B cell (primary cell): ENCODE measurements around the gene POLD2. TPM values are rescaled to one million over a fixed set of nuclear protein-coding genes. Genes with fewer than 3 reads are reported as not detected.

ENCODE experiments used
- ATAC-seq: fragments of 200-7000 bp; cut with Tn5 transposase; one replicate; pipeline ENCODE4 v1.10.0; 2021; ENCODE audit warnings: low read depth, mild to moderate bottlenecking, moderate number of reproducible peaks, moderate library complexity
- CTCF ChIA-PET: fragments of 350-600 bp; sonication (Branson Sonifier 250); formaldehyde crosslinking; loops from one replicate; lab custom pipeline; 2021; ENCODE audit warnings: antibody characterized with exemption, inconsistent platforms; lab: Charles Lee
- POLR2A ChIA-PET: fragments of 350-600 bp; sonication (Branson Sonifier 250); formaldehyde crosslinking; loops from one replicate; lab custom pipeline; 2021; ENCODE audit warnings: antibody characterized with exemption; lab: Charles Lee
- DNase-seq: peaks from one replicate; pipeline ENCODE4 v3.0.0; 2013
- H2AFZ ChIP-seq: 2 replicates; pipeline ENCODE4 v1.6.1; 2012; ENCODE audit warnings: mild to moderate bottlenecking, low read depth, low read length; ENCODE audit not compliant: insufficient read depth, poor library complexity, severe bottlenecking
- H3K27ac ChIP-seq, 2 donors: 1 replicate in 1 of 2; 2 replicates in 1 of 2; pipeline ENCODE4 v1.5.1; 2012 to 2013; ENCODE audit warnings: low read length in 2 of 2, mild to moderate bottlenecking in 2 of 2, moderate library complexity in 1 of 2
- H3K27me3 ChIP-seq, 4 experiments: fragments of 200-600 bp in 1 of 4; sonication (generic) in 1 of 4; replicated peaks in 1 of 4; 1 replicate in 2 of 4; 2 replicates in 2 of 4; pipeline versions ENCODE4 v1.6.1 to v1.7.0; 2013 to 2016; ENCODE audit warnings: low read length in 3 of 4, mild to moderate bottlenecking in 2 of 4, mixed read lengths in 1 of 4, moderate library complexity in 1 of 4; ENCODE audit not compliant: insufficient read depth in 4 of 4, control insufficient read depth in 3 of 4; ENCODE audit errors: control extremely low read depth in 1 of 4
- H3K36me3 ChIP-seq, 2 experiments: replicated peaks in 1 of 2; 1 replicate in 1 of 2; 2 replicates in 1 of 2; pipeline versions ENCODE4 v1.6.1 to v1.7.1; 2013; ENCODE audit warnings: low read length in 1 of 2; ENCODE audit not compliant: insufficient read depth in 2 of 2, control insufficient read depth in 1 of 2; ENCODE audit errors: control extremely low read depth in 1 of 2, extremely low read depth in 1 of 2
- H3K4me1 ChIP-seq, 2 donors: fragments of 200-600 bp in 1 of 2; sonication (generic) in 1 of 2; 1 replicate in 1 of 2; 2 replicates in 1 of 2; pipeline versions ENCODE4 v1.5.1 to v1.6.1; 2013 to 2017; ENCODE audit warnings: low read length in 2 of 2; ENCODE audit not compliant: control insufficient read depth in 2 of 2, insufficient read depth in 2 of 2
- H3K4me2 ChIP-seq: replicated peaks from 2 replicates; pipeline ENCODE3; 2012; ENCODE audit warnings: mild to moderate bottlenecking, low read depth, low read length; ENCODE audit not compliant: poor library complexity, severe bottlenecking
- H3K4me3 ChIP-seq, 5 experiments: fragments of 200-600 bp in 1 of 5; sonication (generic) in 1 of 5; 1 replicate in 3 of 5; 2 replicates in 2 of 5; pipeline versions ENCODE4 v1.5.1 to v1.7.0; 2011 to 2016; ENCODE audit warnings: low read length in 4 of 5, mild to moderate bottlenecking in 4 of 5, low read depth in 2 of 5, control low read depth in 1 of 5, moderate library complexity in 1 of 5; ENCODE audit not compliant: insufficient read depth in 1 of 5; ENCODE audit errors: control extremely low read depth in 1 of 5, extremely low read depth in 1 of 5
- H3K79me2 ChIP-seq: fragments of 200-600 bp; sonication (generic); one replicate; pipeline ENCODE4 v1.6.0; 2016; ENCODE audit warnings: low read length; ENCODE audit not compliant: control insufficient read depth, insufficient read depth
- H3K9ac ChIP-seq: fragments of 200-600 bp; sonication (generic); 2 replicates; pipeline ENCODE4 v1.6.1; 2017; ENCODE audit warnings: mild to moderate bottlenecking, low read length, moderate library complexity
- H3K9me3 ChIP-seq, 3 donors: one replicate each; pipeline versions ENCODE4 v1.6.1 to v1.7.1; 2013; ENCODE audit warnings: low read length in 2 of 3; ENCODE audit not compliant: control insufficient read depth in 2 of 3, insufficient read depth in 1 of 3; ENCODE audit errors: control extremely low read depth in 1 of 3
- H4K20me1 ChIP-seq: 2 replicates; pipeline ENCODE4 v1.6.0; 2012; ENCODE audit warnings: mild to moderate bottlenecking, low read length; ENCODE audit not compliant: insufficient read depth, control insufficient read depth, poor library complexity, severe bottlenecking
- H3K27ac Mint-ChIP-seq: one replicate; pipeline ENCODE4 v1.8.0; 2021; ENCODE audit warnings: mixed read lengths
- H3K27me3 Mint-ChIP-seq: one replicate; pipeline ENCODE4 v1.8.0; 2021; ENCODE audit warnings: mixed read lengths
- H3K4me1 Mint-ChIP-seq: one replicate; pipeline ENCODE4 v1.8.0; 2021; ENCODE audit warnings: mixed read lengths
- H3K4me3 Mint-ChIP-seq: one replicate; pipeline ENCODE4 v1.8.0; 2021; ENCODE audit warnings: mixed read lengths
- H3K9me3 Mint-ChIP-seq: one replicate; pipeline ENCODE4 v1.8.0; 2022; ENCODE audit warnings: mixed read lengths; ENCODE audit not compliant: insufficient read depth
- CTCF ChIP-seq: fragments of 200-600 bp; IDR thresholded peaks from one replicate; pipeline ENCODE4 v1.8.0; 2022; ENCODE audit warnings: antibody characterized with exemption, mild to moderate bottlenecking
- EZH2 ChIP-seq: IDR thresholded peaks from 2 replicates; pipeline ENCODE4 v1.6.1; 2012; ENCODE audit warnings: borderline replicate concordance, low read depth, mild to moderate bottlenecking, moderate library complexity, low read length; ENCODE audit not compliant: insufficient read depth, poor library complexity, severe bottlenecking
- WGBS: methylation state at CpG from one replicate; pipeline ENCODE4 v1.1.5; 2013; ENCODE audit warnings: missing lambda C conversion rate; ENCODE audit not compliant: insufficient coverage; 5-methylcytosine and 5-hydroxymethylcytosine counted together
- intact Hi-C: fragments of 100-400 bp; cut with micrococcal nuclease; formaldehyde crosslinking; loops from one replicate; pipeline ENCODE4 v1.10.0; 2022
- polyA plus RNA-seq: library from polyadenylated mRNA; depleted of rRNA; stranded (reverse); fragments of >200 nt; gene quantifications from 2 replicates; pipeline ENCODE4 v1.2.3, GENCODE V29; 2012
- total RNA-seq, 2 donors: library from RNA; stranded (reverse); fragments of 120-200 nt in 1 of 2; gene quantifications; 1 replicate in 1 of 2; 2 replicates in 1 of 2; pipeline versions ENCODE4 v1.2.3 to v1.2.4, GENCODE V29; 2013 to 2022

Gene POLD2
- total and polyA plus RNA-seq, 2 donors (not counting 1 experiment from before 2014, with no cell fraction given) = 73.6 to 86.7 TPM

DNA sequence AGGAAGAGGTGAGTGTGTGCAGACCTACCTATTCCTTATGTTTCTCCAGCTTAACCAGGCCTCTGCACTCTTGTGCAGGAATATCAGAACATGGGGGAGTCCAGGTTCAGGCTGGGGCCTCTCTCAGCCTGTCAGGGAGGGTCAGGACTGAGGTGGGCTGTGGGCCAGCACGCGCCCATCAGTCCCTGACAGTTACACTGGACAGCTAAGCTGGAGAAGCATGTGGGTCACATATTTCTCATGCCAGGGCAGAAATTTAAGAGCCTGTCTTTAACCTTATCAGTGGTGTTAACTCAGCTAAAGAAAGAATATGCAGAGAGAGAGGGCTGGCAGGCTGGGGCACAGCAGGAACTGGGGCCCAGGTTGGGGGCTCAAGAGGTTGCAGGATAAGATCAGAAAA is 8.7 kb upstream of the POLD2 start:
- H3K4me1 ChIP-seq = no peaks in the 10 kb centered on the region
- WGBS = 100% methylated on average over 2 of the region's 2 CpGs
- no peaks in the 10 kb centered on the region for H4K20me1 ChIP-seq
- H2AFZ ChIP-seq = no peak overlapping the region
- H3K4me2 ChIP-seq = no peak overlapping the region
- DNase-seq = no peak
- ChIA-PET CTCF (interaction anchor here (1.3 kb wide), 1 partner anchor 65 kb away, joined by 3 read pairs; no protein-coding TSS in a partner anchor), POLR2A (no interaction called here)
- Mint-ChIP-seq H3K9me3 (peaks cover 3% of the 10 kb centered on the region), H3K4me1 (no peaks in the 10 kb centered on the region), H3K27ac (no peak overlapping the region), H3K27me3 (no peaks in the 10 kb centered on the region), H3K4me3 (no peak overlapping the region)
- no peaks in the 10 kb centered on the region for H3K79me2 ChIP-seq
- H3K9ac ChIP-seq = no peak overlapping the region
- H3K9me3 ChIP-seq = peaks cover 3 to 9% (median 8%) of the 10 kb centered on the region in 3 donors
- intact Hi-C loops = no loop called here
- H3K27me3 ChIP-seq = peaks cover 0 to 3% (median 0%) of the 10 kb centered on the region in 4 experiments
- no peak for TF ChIP-seq EZH2
- TF ChIP-seq CTCF = no peak
- H3K27ac ChIP-seq = no peak overlapping the region
- no peak for ATAC-seq
- H3K36me3 ChIP-seq = no peaks in the 10 kb centered on the region
- no peak overlapping the region for H3K4me3 ChIP-seq

DNA sequence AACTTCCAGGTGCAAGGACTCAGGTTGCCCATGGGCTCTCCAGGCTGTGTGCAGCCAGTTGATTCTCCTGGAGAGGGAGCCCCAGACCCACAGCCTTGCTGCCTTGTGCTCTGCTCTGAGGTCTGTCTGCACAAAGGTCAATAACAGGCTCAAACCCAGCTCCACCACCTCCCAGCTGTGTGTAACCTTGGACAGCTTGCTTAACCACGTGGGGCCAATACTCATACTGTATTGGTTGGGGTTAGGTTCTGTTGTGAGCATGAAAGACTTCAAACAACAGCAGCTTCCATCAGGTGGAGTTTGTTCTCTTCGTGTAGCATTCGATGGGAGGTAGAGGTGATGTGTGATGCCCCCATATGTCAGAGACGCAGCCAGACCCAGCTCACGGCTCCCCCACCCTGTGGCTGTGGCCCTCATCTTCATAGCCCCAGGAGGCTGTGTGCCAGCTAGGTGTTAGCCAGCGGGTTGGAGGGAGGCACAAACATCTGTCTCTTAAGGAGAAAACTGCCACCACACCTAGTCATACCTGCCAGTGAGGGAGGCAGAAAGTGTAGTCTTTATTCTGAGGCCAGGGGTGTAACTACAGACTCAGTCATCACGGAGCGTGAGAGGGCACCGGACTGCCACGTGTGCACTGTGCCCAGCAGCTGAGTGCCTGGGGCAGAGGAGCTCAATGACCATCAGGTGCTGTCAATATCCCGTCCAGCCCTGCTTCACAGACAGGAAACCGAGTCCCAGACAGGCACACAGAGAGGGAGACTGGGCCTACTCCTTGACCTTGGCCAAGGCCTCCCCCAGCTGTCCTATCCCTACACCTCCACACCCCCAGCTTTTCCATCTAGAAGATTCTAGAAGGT is 8.1 kb upstream of the POLD2 start:
- Histone ChIP-seq H3K36me3 (no peaks in the 10 kb centered on the region), H3K9ac (no peak overlapping the region), H3K9me3 (peaks cover 3 to 9% (median 8%) of the 10 kb centered on the region in 3 donors), H3K4me3 (no peak overlapping the region), H3K27ac (no peak overlapping the region), H3K79me2 (no peaks in the 10 kb centered on the region), H3K27me3 (peaks cover 0 to 3% (median 0%) of the 10 kb centered on the region in 4 experiments), H3K4me2 (no peak overlapping the region), H3K4me1 (no peaks in the 10 kb centered on the region), H2AFZ (no peak overlapping the region), H4K20me1 (no peaks in the 10 kb centered on the region)
- DNase-seq (no peak), ATAC-seq (no peak)
- no peaks in the 10 kb centered on the region for H3K4me1 Mint-ChIP-seq
- H3K27ac Mint-ChIP-seq = no peak overlapping the region
- WGBS = 88% methylated on average over 10 of the region's 12 CpGs
- TF ChIP-seq EZH2 (no peak), CTCF (no peak)
- intact Hi-C loops = no loop called here
- CTCF ChIA-PET = interaction anchor here (0.6 to 1.3 kb wide), 2 partner anchors 65 to 540 kb away, joined by 3 to 5 read pairs; no protein-coding TSS in a partner anchor
- H3K27me3 Mint-ChIP-seq = no peaks in the 10 kb centered on the region
- peaks cover 3% of the 10 kb centered on the region for H3K9me3 Mint-ChIP-seq
- no peak overlapping the region for H3K4me3 Mint-ChIP-seq
- POLR2A ChIA-PET = no interaction called here
